Measurements from ENCODE around the gene MBTPS2. TPM values are rescaled to one million over a fixed set of nuclear protein-coding genes. Genes with fewer than 3 reads are reported as not detected.

Gene MBTPS2
- total RNA-seq, 1 experiment from 2014 or later: 23.2 TPM

DNA sequence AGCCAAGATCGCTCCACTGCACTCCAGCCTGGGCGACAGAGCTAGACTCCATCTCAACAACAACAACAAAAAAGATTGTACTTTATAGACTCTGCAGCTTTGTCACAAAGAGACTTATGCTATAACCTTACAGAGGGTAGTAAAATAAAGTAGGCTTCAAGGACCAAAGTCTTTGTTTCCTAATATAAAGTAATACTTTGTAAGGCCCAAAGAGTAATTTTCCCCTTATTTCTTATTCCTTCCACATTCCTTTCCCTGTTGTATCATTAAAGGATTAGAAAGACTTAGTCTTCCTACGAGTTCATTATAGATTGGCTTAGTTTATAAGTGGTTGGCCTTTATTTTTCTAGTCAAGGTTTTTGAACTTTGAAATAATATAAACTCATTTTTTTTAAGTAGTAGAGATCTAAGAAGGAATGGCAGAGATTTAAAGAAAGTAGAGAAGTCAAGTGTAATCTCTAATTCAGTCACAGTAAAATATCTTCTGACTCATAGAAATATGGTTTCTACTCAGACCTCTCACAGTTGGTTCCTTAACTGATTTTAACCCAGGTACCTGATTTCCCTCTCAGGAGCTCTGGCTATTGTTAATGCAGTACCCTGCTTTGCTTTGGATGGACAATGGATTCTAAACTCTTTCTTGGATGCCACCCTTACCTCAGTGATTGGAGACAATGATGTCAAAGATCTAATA lies 42.6 kb downstream of the MBTPS2 start:
- no peak for TF ChIP-seq CTCF (conservative IDR thresholded peaks at IDR 0.05; ENCODE audit: low read depth, low read length)
- TF ChIP-seq EZH2 (IDR thresholded peaks at IDR 0.05; ENCODE audit: borderline replicate concordance, low read depth, low read length, poor library complexity, severe bottlenecking): no peak
- ChIA-PET CTCF (no interaction called here), POLR2A (ENCODE audit: low non-redundant PET) (no interaction called here)
- no peaks in the 10 kb centered on the region for H3K36me3 ChIP-seq (ENCODE audit: insufficient read depth, low read length, poor library complexity, severe bottlenecking)
- H3K9me3 ChIP-seq (ENCODE audit: low read depth, low read length, poor library complexity, severe bottlenecking): no peaks in the 10 kb centered on the region
- no peaks in the 10 kb centered on the region for H3K27me3 ChIP-seq (replicated peaks; ENCODE audit: insufficient read depth, low read depth, low read length, poor library complexity)
- H3K27ac ChIP-seq (ENCODE audit: low read depth, low read length, poor library complexity, severe bottlenecking): no peak overlapping the region
- no peak overlapping the region for H3K4me3 ChIP-seq (ENCODE audit: low read depth, low read length, poor library complexity, severe bottlenecking)
- no peaks in the 10 kb centered on the region for H3K4me1 ChIP-seq (ENCODE audit: insufficient read depth, low read length, poor library complexity, severe bottlenecking)
- BruUV-seq (replicated peaks): no TSS peak
- intact Hi-C loops (cut with micrococcal nuclease; ENCODE audit: unreplicated experiment): no loop called here
- no peak for DNase-seq (ENCODE audit: low spot score)

DNA sequence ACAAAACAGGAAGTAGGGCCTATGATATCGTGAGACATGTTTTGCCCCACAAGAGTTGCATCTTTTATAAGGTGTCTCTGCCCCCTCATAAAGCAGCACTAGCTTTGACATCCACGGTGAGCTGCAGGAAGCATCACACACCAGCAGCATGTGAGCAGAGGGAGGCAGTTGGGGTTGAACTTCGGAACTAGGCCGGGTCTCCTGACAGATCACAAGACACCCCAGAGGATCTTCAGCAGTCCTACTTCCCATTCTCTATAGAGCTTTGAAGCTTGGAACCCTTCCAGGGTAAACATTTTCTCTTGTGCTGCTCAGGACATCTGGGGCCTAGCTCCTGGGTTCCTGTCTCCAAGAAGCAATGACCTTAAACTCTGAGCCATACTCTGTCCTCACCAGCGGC lies 43.8 kb downstream of the MBTPS2 start:
- intact Hi-C loops (cut with micrococcal nuclease; ENCODE audit: unreplicated experiment): no loop called here
- Histone ChIP-seq H3K36me3 (ENCODE audit: insufficient read depth, low read length, poor library complexity, severe bottlenecking) (no peaks in the 10 kb centered on the region), H3K4me3 (ENCODE audit: low read depth, low read length, poor library complexity, severe bottlenecking) (no peak overlapping the region), H3K27ac (ENCODE audit: low read depth, low read length, poor library complexity, severe bottlenecking) (no peak overlapping the region), H3K4me1 (ENCODE audit: insufficient read depth, low read length, poor library complexity, severe bottlenecking) (no peaks in the 10 kb centered on the region), H3K9me3 (ENCODE audit: low read depth, low read length, poor library complexity, severe bottlenecking) (no peaks in the 10 kb centered on the region), H3K27me3 (replicated peaks; ENCODE audit: insufficient read depth, low read depth, low read length, poor library complexity) (no peaks in the 10 kb centered on the region)
- CTCF ChIA-PET: no interaction called here
- no peak for TF ChIP-seq CTCF (conservative IDR thresholded peaks at IDR 0.05; ENCODE audit: low read depth, low read length)
- no peak for TF ChIP-seq EZH2 (IDR thresholded peaks at IDR 0.05; ENCODE audit: borderline replicate concordance, low read depth, low read length, poor library complexity, severe bottlenecking)
- POLR2A ChIA-PET (ENCODE audit: low non-redundant PET): no interaction called here
- no peak for DNase-seq (ENCODE audit: low spot score)
- BruUV-seq (replicated peaks): no TSS peak

GRCh38 chrX:21885568-21885967 lies 46.2 kb downstream of the MBTPS2 start:
- Histone ChIP-seq H3K27ac (ENCODE audit: low read depth, low read length, poor library complexity, severe bottlenecking) (no peak overlapping the region), H3K36me3 (ENCODE audit: insufficient read depth, low read length, poor library complexity, severe bottlenecking) (no peaks in the 10 kb centered on the region), H3K27me3 (replicated peaks; ENCODE audit: insufficient read depth, low read depth, low read length, poor library complexity) (no peaks in the 10 kb centered on the region), H3K9me3 (ENCODE audit: low read depth, low read length, poor library complexity, severe bottlenecking) (no peaks in the 10 kb centered on the region), H3K4me1 (ENCODE audit: insufficient read depth, low read length, poor library complexity, severe bottlenecking) (no peaks in the 10 kb centered on the region), H3K4me3 (ENCODE audit: low read depth, low read length, poor library complexity, severe bottlenecking) (no peak overlapping the region)
- TF ChIP-seq CTCF (conservative IDR thresholded peaks at IDR 0.05; ENCODE audit: low read depth, low read length): no peak
- no peak for TF ChIP-seq EZH2 (IDR thresholded peaks at IDR 0.05; ENCODE audit: borderline replicate concordance, low read depth, low read length, poor library complexity, severe bottlenecking)
- no peak for DNase-seq (ENCODE audit: low spot score)
- ChIA-PET CTCF (no interaction called here), POLR2A (ENCODE audit: low non-redundant PET) (no interaction called here)
- intact Hi-C loops (cut with micrococcal nuclease; ENCODE audit: unreplicated experiment): no loop called here
- BruUV-seq (replicated peaks): no TSS peak
